KOPT-K1 (cell line): ENCODE data around the gene BMPER.

Experiments used
- H3K27ac ChIP-seq: fragments of 200-600 bp; sonication (generic); 2 replicates; pipeline ENCODE4 v1.5.1; 2016; ENCODE audit warnings: antibody characterized with exemption, mild to moderate bottlenecking, low read depth, low read length; ENCODE audit not compliant: poor library complexity, severe bottlenecking
- H3K36me3 ChIP-seq: fragments of 200-600 bp; sonication (generic); 2 replicates; pipeline ENCODE4 v1.5.1; 2017; ENCODE audit warnings: antibody characterized with exemption, mild to moderate bottlenecking, low read length, moderate library complexity; ENCODE audit not compliant: insufficient read depth
- H3K9me3 ChIP-seq: fragments of 200-600 bp; sonication (generic); 2 replicates; pipeline ENCODE4 v1.5.1; 2017; ENCODE audit warnings: antibody characterized with exemption, low read length, mild to moderate bottlenecking; ENCODE audit not compliant: insufficient read depth, poor library complexity, severe bottlenecking

Gene BMPER

GRCh38 chr7:34080513-34080912, 175.2 kb downstream of the BMPER start:
- H3K27ac ChIP-seq, result no peak overlapping the region
- no peaks in the 10 kb centered on the region for H3K9me3 ChIP-seq
- no peaks in the 10 kb centered on the region for H3K36me3 ChIP-seq

GRCh38 chr7:34081935-34082334, 176.6 kb downstream of the BMPER start:
- no peaks in the 10 kb centered on the region for H3K36me3 ChIP-seq
- no peaks in the 10 kb centered on the region for H3K9me3 ChIP-seq
- H3K27ac ChIP-seq, result no peak overlapping the region

DNA sequence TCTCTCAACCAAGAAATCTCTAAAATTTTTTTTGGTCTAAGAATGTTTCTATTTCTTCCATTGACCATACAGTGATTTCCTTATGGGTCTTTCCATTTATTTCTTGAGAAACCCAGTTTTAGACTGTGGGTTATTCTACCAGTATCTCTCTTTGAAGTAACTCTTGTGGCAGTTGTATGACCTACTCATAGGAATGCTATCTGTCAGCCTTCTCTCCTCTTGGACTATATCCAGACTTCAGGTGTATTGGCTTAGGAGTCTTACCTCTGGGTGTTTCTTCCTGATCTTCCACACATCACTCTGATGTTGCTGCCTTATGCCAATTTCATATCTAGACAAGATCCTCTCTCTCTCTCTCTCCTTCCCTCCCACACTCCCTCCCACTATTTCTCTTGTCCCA, 178.1 kb downstream of the BMPER start:
- no peak overlapping the region for H3K27ac ChIP-seq
- no peaks in the 10 kb centered on the region for H3K9me3 ChIP-seq
- no peaks in the 10 kb centered on the region for H3K36me3 ChIP-seq

DNA sequence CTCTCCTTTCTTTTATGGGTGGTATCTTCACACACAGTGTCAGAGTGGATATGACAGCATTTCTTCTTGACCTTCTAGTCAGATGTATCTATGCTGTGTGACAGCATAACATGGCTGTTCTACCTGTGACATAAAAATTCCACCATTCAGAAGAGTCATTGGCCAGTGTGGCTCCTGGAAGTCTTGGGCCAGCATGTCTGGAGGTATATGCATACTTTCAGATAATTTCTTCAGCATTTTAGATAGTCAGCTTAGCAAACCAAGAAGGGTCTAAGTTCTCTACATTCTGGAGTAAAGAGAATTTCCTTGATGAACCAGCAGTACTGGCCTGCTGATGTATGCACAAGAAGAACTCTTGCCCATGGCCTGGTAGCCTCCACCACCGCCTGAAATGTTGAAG, 179.3 kb downstream of the BMPER start:
- H3K36me3 ChIP-seq, result no peaks in the 10 kb centered on the region
- no peaks in the 10 kb centered on the region for H3K9me3 ChIP-seq
- no peak overlapping the region for H3K27ac ChIP-seq

DNA sequence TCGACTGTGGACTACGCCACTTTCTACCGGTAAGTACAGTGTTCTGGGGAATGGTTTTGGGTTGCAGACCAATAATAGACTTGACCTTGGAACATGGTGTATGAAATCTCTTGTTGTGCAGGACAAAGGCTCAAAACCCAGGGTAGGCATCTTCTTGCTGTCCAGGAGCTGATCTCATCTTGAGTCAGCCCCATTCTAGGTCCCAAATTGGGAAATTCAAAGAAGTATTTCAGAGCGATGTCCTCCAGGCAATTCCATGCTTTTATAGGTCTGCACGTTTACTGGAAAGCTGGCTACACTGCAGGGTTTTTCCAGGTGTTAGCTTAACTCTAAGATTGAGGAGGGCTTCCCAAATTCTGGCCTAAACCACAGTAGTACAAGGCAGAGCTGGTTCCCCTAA, 180.7 kb downstream of the BMPER start:
- Histone ChIP-seq H3K36me3 (no peaks in the 10 kb centered on the region), H3K9me3 (no peaks in the 10 kb centered on the region), H3K27ac (no peak overlapping the region)

- Histone ChIP-seq H3K27ac (no peak overlapping the region), H3K9me3 (no peaks in the 10 kb centered on the region), H3K36me3 (no peaks in the 10 kb centered on the region)
Measured at GRCh38 chr7:34086981-34087380, 181.6 kb downstream of the BMPER start.

DNA sequence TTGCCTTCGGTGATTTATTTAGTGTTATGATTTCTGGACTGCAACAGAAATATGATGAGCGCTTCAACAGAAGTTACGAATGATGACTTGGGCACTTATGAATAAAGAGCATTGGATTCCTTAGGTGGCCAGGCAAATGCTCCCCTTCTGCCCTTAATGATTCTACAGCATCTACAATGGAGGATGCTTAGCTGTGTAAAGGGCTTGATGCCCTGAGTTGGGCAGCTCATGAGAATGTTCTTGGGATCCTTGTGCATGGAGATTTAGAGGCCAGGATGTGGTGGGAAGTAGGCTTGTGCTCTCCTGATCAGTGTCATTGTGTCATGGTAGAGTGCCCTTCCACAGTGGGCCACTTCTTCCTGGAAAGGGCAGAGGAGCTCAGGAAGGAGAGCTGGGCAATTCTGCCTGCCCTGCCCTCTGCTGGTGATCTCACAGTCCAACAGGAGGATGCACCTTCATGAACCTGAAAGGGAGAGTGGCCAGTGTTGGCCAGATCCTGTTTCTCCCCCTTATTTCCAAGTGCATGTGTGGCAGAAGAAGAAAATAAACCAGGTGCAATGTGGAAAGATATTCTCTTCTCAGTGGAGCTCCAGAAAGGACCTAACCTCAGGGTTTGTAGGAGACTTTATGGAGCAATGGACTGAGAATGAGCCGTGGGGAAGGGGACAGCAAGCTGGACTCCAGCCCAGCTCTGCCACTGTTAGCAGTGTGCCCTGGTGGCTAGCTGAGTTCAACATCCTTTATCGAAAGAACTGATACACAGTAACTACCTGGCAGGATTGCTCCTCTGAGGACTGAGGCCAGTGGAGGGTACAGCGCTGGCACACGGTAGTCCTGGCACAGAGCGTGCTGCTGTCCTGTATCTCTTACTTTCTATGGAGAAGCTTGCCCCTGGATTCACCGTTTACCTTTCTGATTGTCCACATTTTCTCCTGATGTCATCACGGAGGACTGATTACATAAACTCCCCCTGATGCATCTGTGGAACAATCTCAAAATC, 182.9 kb downstream of the BMPER start:
- no peaks in the 10 kb centered on the region for H3K36me3 ChIP-seq
- H3K27ac ChIP-seq, result no peak overlapping the region
- no peaks in the 10 kb centered on the region for H3K9me3 ChIP-seq

GRCh38 chr7:34090816-34091215, 185.5 kb downstream of the BMPER start:
- Histone ChIP-seq H3K27ac (no peak overlapping the region), H3K36me3 (no peaks in the 10 kb centered on the region), H3K9me3 (no peaks in the 10 kb centered on the region)

GRCh38 chr7:34091321-34091917, 186.1 kb downstream of the BMPER start:
- Histone ChIP-seq H3K36me3 (no peaks in the 10 kb centered on the region), H3K27ac (no peak overlapping the region)

DNA sequence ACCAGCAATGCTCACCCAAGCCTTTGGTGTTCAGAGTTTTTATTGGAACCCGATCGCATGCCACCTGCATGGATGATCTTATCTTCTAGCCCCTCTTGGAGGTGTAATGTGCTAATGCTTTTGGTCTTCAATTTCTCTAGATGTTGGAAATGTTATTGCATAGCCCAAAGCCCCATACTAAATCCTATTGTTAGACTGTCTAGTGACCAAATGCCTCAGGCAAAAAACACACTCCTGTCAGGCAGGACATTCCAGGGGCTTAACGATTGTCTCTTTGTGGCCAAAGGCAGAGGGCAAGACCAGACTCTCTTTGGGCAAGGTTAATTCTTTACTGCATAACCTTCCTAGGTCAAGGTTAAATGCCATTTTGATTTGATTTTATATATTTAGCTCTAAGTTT, 187.9 kb downstream of the BMPER start:
- H3K9me3 ChIP-seq, result no peaks in the 10 kb centered on the region
- no peaks in the 10 kb centered on the region for H3K36me3 ChIP-seq
- no peak overlapping the region for H3K27ac ChIP-seq

More at GRCh38 chr7:34091321-34091917, 186.1 kb downstream of the BMPER start:
- H3K9me3 ChIP-seq, result no peaks in the 10 kb centered on the region

GRCh38 chr7:34096198-34096651, 190.9 kb downstream of the BMPER start:
- Histone ChIP-seq H3K27ac (no peak overlapping the region), H3K36me3 (no peaks in the 10 kb centered on the region), H3K9me3 (no peaks in the 10 kb centered on the region)

DNA sequence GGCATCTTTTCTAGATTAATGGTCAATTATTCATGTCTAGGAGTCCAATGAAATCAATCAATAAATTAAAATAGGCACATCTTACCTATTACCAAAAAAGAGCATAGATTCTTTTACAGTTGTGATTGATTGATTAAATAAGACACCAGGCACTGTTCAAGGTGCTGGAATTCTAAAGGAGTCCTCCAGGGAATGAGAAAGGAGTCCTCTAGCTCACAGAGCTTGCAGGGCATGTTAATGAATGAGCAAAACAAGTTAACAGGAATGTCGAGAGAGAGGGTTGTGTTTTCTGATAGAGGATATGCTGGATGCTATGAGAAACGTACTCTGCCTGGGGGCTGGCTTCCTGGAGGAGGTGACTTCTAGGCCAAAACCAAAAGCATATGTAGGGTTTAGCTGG, 191.4 kb downstream of the BMPER start:
- H3K36me3 ChIP-seq, result no peaks in the 10 kb centered on the region
- no peaks in the 10 kb centered on the region for H3K9me3 ChIP-seq
- no peak overlapping the region for H3K27ac ChIP-seq

DNA sequence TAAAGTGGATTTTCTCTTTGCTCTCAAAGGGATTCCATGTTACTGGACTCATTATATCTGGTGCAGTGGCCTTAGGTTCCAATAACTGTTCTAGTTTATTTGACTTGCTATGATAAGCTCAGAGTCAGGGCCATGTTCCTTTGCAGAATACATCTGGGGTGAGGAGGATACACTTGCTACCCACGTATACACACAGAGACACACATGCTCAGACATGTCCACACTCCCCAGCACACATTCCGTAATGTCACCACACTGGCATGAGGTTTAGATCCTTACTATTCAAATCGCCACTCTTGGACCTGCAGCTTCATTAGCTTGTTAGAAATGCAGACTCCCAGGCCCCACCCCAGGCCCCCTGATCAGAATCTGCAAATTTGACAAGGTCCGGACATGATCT, 195.3 kb downstream of the BMPER start:
- Histone ChIP-seq H3K9me3 (no peaks in the 10 kb centered on the region), H3K36me3 (no peaks in the 10 kb centered on the region), H3K27ac (no peak overlapping the region)

- H3K27ac ChIP-seq, result no peak overlapping the region
- no peaks in the 10 kb centered on the region for H3K36me3 ChIP-seq
- H3K9me3 ChIP-seq, result no peaks in the 10 kb centered on the region
Measured at GRCh38 chr7:34104115-34104514, 198.8 kb downstream of the BMPER start.

DNA sequence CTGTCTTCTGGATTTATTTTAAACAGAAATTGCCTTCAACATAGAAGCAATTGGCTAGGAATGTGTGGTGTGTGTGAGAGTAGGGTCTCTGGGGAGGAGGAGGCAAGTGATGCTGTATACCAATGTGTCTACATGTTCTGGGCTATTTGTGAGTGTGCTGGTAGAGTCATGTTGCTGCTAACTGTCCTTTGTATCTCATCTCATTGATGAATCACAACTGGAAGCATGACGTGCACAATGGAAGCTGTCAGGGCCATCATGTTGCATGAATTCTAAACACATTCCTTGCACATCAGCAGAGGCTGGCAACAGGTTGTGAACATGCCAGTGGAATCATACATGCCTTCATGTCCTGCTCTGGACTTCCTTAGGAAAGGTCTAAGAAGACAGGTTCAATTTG, 199.7 kb downstream of the BMPER start:
- Histone ChIP-seq H3K9me3 (no peaks in the 10 kb centered on the region), H3K27ac (no peak overlapping the region), H3K36me3 (no peaks in the 10 kb centered on the region)
